GM19468 (cell line): ENCODE data around the gene HMOX2.

ENCODE experiments used
- ATAC-seq: cut with Tn5 transposase; IDR thresholded peaks from one replicate; pipeline ENCODE4 v1.9.1; 2021; ENCODE audit warnings: mild to moderate bottlenecking, moderate library complexity, moderate number of reproducible peaks; ENCODE audit not compliant: unreplicated experiment; ENCODE audit errors: extremely low read depth

HMOX2 gene

DNA sequence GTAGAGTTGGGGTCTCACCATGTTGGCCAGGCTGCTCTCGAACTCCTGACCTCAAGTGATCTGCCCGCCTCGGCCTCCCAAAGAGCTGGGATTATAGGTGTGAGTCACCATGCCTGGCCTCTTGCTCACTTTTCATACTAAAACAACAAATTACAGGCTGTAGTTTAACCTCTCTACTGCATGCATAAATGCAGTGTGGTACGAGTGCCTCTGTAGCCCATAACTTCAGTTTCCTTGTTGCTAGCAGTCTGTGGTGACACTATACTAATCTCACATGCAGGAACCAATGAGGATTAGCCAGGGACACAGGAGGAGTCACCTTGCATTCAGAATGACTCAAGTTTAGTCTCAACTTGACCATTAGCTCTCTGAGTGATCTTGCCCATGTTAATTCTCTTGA lies 20.1 kb downstream of the HMOX2 start:
- ATAC-seq: no peak

DNA sequence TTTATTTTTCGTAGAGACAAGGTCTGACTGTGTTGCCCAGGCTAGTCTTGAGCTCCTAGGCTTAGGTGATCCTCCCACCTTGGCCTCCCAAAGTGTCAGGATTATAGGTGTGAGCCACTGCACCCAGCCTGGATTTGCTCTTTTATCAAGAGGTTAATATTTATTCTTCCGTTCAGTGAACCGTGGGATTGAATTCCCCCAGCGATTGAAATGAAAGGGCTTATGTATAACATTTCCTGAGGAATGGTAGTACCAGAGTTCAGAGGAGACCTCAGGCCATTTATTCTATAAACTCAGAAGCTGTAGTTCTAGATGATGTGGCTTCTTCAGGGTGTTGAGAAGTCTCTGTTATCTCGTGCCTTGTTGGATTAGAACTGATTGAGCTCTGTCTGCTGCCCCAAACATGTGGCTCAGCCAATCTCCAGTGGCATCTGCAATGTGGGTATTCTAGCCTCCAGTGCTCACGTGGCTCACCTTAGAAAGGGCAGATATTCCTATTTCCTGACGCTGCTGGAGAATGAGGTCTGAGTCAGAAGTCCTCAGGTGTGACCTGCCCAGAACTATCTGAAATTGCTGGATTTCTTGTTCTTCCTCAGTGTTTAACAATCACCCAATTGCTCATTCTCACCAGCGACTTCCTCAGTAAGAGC lies 22.5 kb downstream of the HMOX2 start:
- no peak for ATAC-seq

DNA sequence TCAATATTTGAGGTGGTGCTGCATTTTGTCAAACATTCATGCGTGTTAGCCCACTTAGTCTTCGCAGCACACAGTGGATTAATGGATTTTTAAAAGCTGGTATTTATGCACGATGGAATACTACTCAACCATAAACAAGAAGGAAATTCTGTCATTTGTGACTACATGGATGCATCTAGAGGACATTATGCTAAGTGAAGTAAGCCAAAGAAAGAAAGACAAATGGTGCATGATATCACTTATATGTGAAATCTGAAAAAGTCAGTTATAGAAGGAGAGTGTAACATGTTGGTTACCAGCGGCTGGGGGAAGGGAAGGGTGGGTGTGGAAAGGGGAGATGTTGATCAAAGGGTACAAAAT lies 23.0 kb downstream of the HMOX2 start:
- no peak for ATAC-seq

DNA sequence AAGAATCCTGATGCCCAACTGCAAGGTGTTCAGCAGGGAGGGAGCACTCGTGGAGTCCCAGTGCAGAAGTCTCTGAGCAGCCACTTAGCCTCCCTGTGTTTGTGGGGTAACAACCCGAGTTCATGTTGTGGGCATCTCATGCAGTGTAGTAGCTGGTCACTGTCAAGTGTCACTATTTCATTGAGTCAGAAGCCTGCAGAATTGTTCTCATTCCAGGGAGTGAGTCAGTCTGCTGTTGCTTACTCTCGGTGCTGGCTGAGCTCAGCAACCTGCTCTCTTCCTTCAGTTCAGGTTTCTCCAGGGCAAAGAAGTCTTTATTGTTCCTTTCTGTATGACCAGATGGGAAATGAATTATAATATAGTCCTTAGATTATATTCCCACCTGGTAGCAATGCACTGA lies 24.1 kb downstream of the HMOX2 start:
- ATAC-seq: no peak

DNA sequence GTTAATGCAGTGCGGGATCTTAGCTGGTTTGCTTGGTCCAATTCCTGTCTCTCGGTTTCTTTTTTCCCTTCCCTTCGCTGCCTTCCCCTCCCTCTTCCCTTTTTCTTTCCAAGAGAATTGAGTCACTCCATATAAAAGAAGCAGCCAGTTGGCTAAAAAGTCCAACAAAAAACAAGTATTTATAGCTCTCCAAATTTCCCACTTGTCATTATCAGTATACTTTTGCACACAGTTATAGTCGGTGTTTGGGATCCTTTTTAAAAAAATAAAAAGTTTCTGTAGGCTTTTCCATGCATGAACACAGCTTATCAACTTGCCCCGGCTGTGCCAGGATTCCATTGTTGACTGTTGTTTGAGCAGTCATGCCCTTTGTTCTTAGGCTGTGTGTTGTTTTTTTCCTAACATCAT lies 24.9 kb downstream of the HMOX2 start:
- ATAC-seq: no peak

DNA sequence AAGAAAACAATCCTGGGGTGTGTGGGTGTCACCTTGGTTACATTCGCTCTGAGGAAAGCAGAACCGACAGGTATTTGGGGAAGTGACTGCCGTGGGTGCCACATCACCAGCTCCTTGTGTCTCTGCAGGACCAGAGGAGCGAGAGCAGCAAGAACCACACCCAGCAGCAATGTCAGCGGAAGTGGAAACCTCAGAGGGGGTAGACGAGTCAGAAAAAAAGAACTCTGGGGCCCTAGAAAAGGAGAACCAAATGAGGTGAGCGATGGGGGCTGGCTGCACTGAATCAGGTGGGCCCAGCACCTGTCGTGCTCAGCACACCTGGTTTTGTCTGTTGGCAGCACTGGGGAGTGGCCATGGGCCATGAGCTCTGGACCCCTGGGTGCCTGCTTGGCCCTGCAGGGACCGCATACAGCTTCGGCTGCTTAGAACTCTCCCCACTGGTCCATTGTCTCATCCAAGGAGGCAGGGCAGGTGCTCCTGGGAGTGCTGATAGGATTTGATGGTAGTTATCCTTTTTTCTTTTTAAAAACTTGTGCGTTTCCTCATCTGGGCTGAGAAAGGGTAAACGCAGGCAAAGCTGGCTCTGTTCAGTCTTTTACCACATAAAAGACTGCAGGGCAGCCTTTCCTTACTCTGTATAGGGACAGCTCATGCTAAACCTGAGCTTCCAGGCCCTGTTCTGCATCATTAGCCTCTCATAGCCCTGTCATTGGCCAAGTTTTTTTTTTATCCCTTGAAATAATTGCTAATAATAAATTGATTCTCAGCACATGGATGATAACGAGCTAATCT lies 29.4 kb downstream of the HMOX2 start:
- peak; percentile 41 for ATAC-seq

DNA sequence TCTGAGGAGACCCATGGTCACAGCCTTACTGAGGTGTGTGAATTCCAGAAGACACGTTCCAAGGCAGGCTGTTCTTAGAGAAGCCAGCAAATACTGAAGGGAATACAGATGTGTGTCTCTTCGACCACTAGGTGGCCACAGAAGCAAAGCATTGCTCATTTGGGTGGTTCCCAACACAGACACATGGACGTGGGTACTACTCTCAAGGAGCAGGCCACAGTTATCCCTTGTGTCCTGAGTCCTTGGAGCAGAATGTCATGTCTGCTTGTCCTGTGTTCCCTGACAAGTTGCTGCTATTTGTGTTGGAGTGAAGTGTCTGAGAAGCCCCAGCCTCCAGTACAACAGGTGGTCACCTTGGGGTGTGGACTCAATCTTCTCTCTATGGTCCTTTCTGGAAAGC lies 30.3 kb downstream of the HMOX2 start:
- no peak for ATAC-seq

DNA sequence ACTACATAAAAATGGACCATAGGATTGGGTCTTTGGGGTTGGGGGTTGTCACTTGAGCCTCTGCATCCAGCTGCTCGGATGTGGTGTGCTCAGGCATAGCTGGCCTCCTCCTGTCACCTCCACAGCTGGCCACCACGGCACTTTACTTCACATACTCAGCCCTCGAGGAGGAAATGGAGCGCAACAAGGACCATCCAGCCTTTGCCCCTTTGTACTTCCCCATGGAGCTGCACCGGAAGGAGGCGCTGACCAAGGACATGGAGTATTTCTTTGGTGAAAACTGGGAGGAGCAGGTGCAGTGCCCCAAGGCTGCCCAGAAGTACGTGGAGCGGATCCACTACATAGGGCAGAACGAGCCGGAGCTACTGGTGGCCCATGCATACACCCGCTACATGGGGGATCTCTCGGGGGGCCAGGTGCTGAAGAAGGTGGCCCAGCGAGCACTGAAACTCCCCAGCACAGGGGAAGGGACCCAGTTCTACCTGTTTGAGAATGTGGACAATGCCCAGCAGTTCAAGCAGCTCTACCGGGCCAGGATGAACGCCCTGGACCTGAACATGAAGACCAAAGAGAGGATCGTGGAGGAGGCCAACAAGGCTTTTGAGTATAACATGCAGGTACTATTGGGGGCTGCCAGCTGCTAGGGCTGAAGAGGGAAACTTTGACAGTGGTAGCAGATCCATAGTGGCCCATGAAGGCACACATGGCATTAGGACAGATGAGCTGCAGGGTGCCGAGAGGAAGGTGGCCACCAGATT lies 31.6 kb downstream of the HMOX2 start:
- no peak for ATAC-seq

DNA sequence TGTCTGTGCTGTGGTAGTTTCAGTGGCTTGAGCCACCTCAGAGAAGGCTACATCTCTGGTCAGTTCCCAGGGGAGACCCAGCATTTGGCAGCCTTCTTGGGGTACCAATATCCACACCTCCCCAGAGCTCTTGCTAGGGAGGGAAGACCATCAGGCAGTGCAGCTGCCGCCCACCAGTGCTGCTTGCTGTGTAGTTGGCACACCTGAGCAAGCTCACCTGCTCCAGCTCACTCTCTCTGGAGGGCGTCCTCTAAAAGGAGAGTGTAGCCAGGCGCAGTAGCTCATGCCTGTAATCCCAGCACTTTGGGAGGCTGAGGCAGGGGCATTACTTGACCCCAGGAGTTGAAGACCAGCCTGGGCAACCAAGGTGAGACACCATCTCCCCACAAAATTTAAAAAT lies 32.6 kb downstream of the HMOX2 start:
- no peak for ATAC-seq

DNA sequence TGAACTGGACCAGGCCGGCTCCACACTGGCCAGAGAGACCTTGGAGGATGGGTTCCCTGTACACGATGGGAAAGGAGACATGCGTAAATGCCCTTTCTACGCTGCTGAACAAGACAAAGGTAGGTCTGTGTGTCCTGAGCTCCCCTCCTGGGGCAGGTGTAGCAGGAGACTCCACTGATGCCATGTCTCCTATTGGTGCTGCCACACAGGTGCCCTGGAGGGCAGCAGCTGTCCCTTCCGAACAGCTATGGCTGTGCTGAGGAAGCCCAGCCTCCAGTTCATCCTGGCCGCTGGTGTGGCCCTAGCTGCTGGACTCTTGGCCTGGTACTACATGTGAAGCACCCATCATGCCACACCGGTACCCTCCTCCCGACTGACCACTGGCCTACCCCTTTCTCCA lies 33.2 kb downstream of the HMOX2 start:
- no peak for ATAC-seq

DNA sequence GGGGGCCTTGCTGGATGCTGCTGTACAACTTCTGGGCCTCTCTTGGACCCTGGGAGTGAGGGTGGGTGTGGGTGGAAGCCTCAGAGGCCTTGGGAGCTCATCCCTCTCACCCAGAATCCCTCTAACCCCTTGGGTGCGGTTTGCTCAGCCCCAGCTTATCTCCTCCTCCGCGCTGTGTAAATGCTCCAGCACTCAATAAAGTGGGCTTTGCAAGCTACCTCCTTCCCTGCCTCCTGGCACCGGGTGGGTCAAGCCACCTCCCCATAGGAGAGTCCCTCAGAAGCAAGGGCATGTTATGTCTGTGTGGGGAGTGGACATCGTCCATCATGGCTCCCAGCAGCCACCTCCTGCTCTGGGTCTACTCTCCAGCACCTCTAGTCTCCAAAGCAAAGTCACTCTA lies 33.9 kb downstream of the HMOX2 start:
- no peak for ATAC-seq

DNA sequence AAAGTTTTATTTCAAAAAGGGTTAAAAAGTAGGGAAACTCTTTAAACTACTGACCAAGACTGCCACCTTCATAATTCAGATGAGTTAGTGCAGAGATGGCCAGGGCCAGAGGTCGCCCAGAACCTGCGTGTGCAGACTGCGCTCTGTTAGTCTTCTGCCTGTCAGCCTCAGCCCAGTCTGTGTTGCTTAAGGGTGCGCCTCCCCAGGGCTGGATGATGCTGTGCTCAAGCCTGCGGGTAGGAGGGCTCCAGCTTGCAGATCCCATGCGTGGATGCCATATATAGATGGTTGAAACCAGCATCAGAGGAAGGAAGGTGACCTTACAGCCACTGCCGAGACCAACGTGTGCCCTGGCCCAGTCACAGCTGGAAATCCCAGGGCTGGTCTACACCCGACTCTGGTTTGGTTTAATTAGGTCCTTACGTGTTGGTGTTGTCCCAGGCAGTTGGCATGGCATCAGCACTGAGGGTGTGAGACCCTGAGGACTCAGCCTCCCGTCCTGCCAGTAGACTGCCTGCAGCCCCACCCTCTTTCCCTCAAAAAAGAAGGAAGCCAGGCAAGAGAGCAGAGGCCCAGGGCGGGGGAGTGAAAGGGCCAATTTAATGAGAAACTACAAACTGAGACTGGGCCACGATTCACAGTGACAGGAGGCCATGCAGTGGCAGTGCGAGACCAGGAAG lies 34.7 kb downstream of the HMOX2 start:
- ATAC-seq: no peak

DNA sequence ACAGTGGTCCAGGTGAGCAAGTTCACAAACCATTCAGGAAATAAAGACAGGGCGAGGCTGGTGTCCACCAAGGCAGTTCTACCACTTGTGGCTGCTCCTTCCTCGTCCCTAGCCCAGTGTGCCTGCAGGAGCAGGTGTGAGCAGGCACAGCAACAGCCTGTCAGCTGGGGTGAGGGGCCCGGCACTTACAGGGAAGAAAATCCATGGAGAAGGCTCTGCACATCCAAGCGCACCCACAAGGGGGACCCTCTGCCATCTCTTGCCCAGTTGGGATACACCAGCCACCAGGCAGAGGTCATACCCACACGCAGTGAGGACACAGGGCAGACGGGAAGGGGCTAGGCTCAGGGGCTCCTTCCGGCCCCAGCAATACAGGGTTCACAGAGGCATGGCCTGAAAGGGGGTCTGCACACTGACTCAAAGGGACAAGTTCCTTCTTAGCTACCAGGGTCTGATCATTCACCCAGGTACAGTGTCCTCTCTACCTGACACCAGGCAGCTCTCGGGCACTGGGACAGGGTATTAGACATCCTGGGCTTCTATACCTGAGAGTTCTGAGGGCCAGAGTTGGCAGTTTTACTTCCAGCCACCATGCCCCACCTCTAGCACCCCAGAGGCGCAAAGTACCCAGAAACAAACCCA lies 35.4 kb downstream of the HMOX2 start:
- no peak for ATAC-seq

DNA sequence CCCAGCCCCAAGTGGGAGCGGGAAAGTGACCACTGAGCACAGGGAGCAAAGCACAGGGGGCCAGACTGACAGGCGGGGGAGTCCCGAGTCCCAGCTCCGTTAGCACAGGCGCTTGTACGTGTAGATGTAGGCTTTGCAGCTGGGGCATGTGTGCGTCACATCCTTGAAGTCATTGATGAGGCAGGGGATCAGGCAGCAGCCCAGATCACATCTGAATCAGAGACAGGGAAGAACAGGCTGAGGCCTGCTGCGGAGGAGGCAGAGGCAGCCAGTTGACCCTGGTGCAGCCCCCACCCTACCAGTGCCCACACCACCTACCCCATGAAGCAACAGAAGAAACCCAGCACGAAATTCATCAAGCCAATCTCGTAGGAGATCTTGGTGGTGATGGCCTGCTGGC lies 36.3 kb downstream of the HMOX2 start:
- ATAC-seq: no peak

DNA sequence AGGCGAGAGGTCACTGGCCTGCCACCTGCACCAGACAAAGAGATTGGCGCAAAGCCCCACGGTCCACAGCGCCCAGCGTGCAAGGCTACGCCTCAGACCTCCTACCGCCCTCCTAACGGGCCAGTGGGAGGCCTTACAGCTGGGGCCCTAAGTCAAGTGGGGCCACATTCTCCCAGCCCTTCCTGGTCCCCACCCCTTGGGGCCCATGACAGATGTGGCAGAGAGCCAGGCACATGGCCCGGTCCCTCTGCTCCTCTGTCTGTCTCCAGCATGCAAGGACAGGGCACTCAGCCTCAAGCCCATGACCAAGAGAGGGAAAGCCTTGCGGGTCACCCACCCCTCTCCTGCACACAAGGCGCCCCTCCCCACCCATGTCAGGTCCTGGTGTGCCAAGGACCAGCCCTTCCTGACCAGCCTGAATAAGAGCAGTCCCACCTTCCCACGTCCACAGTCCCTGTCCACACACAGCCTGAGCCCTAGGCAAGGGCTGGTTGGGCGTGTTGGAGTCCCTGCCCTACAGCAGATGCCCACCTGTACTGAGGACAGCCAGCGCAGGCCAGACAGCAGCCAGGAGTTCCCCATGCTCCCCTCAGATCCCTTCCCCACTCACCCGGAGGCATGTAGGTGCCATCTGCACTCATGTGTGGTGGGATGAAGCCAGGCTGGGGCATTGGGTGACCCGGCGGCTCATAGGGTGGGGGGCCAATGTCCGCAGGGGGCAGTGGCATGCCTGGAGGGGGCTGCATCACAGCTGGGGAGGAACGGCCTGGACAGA lies 37.1 kb downstream of the HMOX2 start:
- ATAC-seq: no peak

DNA sequence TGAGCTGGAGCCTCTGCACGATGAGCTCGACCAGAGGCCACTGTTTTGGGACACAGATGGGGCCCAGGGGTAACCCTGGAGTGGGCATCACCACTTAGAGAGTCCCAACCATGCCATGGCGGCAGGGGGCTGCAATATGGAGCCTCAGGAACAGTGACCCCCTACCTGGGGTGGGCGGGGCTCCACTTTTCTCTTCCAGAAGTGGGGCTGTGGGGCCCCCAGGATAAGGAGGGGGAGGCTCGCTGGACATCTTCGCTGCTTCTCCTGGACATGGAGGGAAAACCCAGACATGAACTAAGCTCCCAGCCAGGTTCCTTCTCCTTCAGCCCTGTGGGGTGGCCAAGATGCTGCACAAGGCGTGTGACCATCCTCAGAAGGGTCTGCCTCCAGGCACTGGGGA lies 37.7 kb downstream of the HMOX2 start:
- ATAC-seq: no peak

DNA sequence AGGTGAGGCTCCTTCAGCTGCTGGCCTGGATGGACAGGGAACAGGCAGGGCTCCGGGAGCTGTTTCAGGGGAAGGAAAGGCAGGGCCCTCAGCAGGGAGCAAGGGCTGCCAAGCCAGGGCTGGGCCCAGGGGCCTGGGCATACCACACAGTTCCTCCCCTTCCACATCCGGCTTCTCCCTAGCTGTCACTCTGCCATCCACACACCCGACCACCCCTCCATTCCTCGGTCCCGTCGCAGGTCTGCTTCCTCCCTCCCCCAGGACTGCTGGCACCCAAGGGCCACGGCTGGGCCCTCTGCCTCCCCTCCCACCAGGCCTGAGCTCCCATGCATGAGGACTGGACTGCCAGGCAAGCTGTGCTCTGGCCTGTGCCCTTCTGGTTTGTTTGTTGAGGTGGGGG lies 38.4 kb downstream of the HMOX2 start:
- no peak for ATAC-seq

DNA sequence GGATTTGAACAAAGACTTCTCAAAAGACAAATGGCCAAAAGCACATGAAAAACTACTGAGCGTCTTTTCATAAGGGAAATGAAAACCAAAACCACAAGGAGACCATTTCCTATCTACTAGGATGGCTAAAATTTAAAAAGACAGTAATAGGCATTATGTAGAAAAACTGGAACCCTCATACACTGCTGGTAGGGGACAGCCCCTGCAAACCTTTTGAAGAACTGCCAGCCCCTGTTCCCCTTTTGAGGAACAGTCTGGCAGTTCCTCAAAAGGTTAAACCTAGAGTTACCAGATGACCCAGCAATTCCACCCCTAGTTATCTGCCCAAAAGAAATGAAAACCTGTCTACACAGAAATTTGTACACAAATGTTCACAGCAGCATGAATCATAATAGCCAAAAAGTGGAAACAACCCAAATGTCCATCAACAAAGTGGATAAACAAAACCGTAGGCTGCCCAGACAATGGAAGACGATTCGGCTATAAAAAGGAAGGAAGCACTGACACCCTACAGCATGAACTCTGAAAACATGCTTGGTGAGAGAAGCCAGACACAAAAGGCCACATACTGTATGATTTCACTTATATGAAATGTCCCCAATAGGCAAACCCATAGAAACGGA lies 39.5 kb downstream of the HMOX2 start:
- ATAC-seq: no peak
